GM12878 (cell line): ENCODE measurements around the gene MUC20. TPM values are rescaled to one million over a fixed set of nuclear protein-coding genes. Genes with fewer than 3 reads are reported as not detected.

ENCODE experiments used
- ATAC-seq: fragments of 200-7000 bp; cut with Tn5 transposase; 3 replicates; pipeline ENCODE4 v1.9.1; 2020; ENCODE audit warnings: mild to moderate bottlenecking, moderate library complexity
- BruUV-seq: library from RNA; stranded (reverse); fragments of 400-500 nt; replicated peaks from 2 replicates; lab custom pipeline; 2021; lab: Mats Ljungman, UMichigan
- CTCF ChIA-PET: fragments of 300-600 bp; sonication (Branson Sonifier 250); formaldehyde crosslinking; extraction: SDS; loops from one replicate; lab custom pipeline; 2021; ENCODE audit warnings: inconsistent platforms; lab: Yijun Ruan, JAX
- POLR2A ChIA-PET: fragments of 350-600 bp; formaldehyde crosslinking; extraction: SDS; loops from one replicate; lab custom pipeline; 2021; ENCODE audit warnings: inconsistent platforms; lab: Charles Lee
- RAD21 ChIA-PET: fragments of 300-600 bp; sonication (Branson Sonifier 250); formaldehyde crosslinking; loops from one replicate; lab custom pipeline; 2023; ENCODE audit warnings: antibody characterized with exemption; ENCODE audit not compliant: unreplicated experiment; lab: Charles Lee
- SMC1A ChIA-PET: fragments of 300-600 bp; sonication (Branson Sonifier 250); formaldehyde crosslinking; loops from one replicate; lab custom pipeline; 2023; ENCODE audit not compliant: unreplicated experiment, uncharacterized antibody; lab: Charles Lee
- DNase-seq: peaks from one replicate; pipeline ENCODE4 v3.0.0-alpha.2; 2011; ENCODE audit warnings: low read depth, low spot score
- FAIRE-seq: peaks from 3 replicates; lab custom pipeline; 2011; peaks lifted over from hg19 to GRCh38; lab: Jason Lieb, UNC
- H2AFZ ChIP-seq: 2 replicates; pipeline ENCODE4 v1.6.0; 2011; ENCODE audit warnings: low read depth, low read length, control low read depth; ENCODE audit not compliant: control insufficient read depth
- H3K27ac ChIP-seq: 2 replicates; pipeline ENCODE4 v1.5.1; 2011; ENCODE audit warnings: control low read depth; ENCODE audit not compliant: control insufficient read depth, insufficient read depth
- H3K27me3 ChIP-seq, 2 experiments: replicated peaks in 1 of 2; 2 replicates each; pipeline versions ENCODE4 v1.6.0 to v1.6.1; 2011; ENCODE audit warnings: low read length in 1 of 2; ENCODE audit not compliant: control insufficient read depth in 2 of 2, insufficient read depth in 2 of 2
- H3K36me3 ChIP-seq, 2 experiments: 2 replicates each; pipeline ENCODE4 v1.5.1; 2011; ENCODE audit warnings: low read length in 1 of 2; ENCODE audit not compliant: control insufficient read depth in 2 of 2, insufficient read depth in 2 of 2
- H3K4me1 ChIP-seq: 2 replicates; pipeline ENCODE4 v1.6.1; 2011; ENCODE audit warnings: mild to moderate bottlenecking, low read length, moderate library complexity, mixed read lengths; ENCODE audit not compliant: control insufficient read depth, insufficient read depth
- H3K4me2 ChIP-seq: 2 replicates; pipeline ENCODE4 v1.6.0; 2011; ENCODE audit warnings: control low read depth; ENCODE audit not compliant: control insufficient read depth, insufficient read depth
- H3K4me3 ChIP-seq: fragments of 200-600 bp; sonication (generic); 2 replicates; pipeline ENCODE4 v1.5.1; 2016
- H3K79me2 ChIP-seq: 2 replicates; pipeline ENCODE4 v1.6.0; 2011; ENCODE audit warnings: low read length; ENCODE audit not compliant: control insufficient read depth, insufficient read depth
- H3K9ac ChIP-seq: 2 replicates; pipeline ENCODE4 v1.8.0; 2011; ENCODE audit warnings: low read length, control low read depth, mixed read lengths; ENCODE audit not compliant: control insufficient read depth, insufficient read depth
- H3K9me3 ChIP-seq: replicated peaks from 3 replicates; pipeline ENCODE4 v1.5.1; 2011; ENCODE audit warnings: mild to moderate bottlenecking, low read length; ENCODE audit not compliant: control insufficient read depth, insufficient read depth
- H4K20me1 ChIP-seq: 2 replicates; pipeline ENCODE4 v1.6.0; 2011; ENCODE audit not compliant: control insufficient read depth, insufficient read depth
- CREB1 ChIP-seq: IDR thresholded peaks from 2 replicates; pipeline ENCODE4 v1.6.1; 2012; ENCODE audit warnings: low read depth, mild to moderate bottlenecking, inconsistent platforms
- CREM ChIP-seq: IDR thresholded peaks from 2 replicates; pipeline ENCODE4 v1.6.1; 2014; ENCODE audit warnings: antibody characterized with exemption, low read depth
- CUX1 ChIP-seq: IDR thresholded peaks from 2 replicates; pipeline ENCODE4 v1.6.1; 2012; ENCODE audit warnings: improper control_type of control experiment, low read depth, low read length; ENCODE audit not compliant: insufficient replicate concordance
- E4F1 ChIP-seq: fragments of 450-650 bp; IDR thresholded peaks from 2 replicates; pipeline ENCODE4 v1.6.1; 2018; ENCODE audit warnings: borderline replicate concordance, mild to moderate bottlenecking; ENCODE audit not compliant: partially characterized antibody
- GABPA ChIP-seq: IDR thresholded peaks from 2 replicates; pipeline ENCODE4 v1.6.1; 2014; ENCODE audit warnings: antibody characterized with exemption, low read depth, mild to moderate bottlenecking, inconsistent platforms
- JUNB ChIP-seq: IDR thresholded peaks from 2 replicates; pipeline ENCODE4 v1.6.1; 2016; ENCODE audit warnings: antibody characterized with exemption, mild to moderate bottlenecking
- KDM1A ChIP-seq: fragments of 200-600 bp; sonication (generic); IDR thresholded peaks from 2 replicates; pipeline ENCODE4 v1.6.1; 2016; ENCODE audit warnings: borderline replicate concordance
- WGBS: methylation state at CpG from one replicate; pipeline ENCODE4 v1.1.6; 2016; ENCODE audit warnings: low lambda C conversion rate; ENCODE audit not compliant: insufficient replicate concordance, insufficient coverage; ENCODE audit errors: missing lambda C conversion rate; 5-methylcytosine and 5-hydroxymethylcytosine counted together
- in situ Hi-C: fragments of 300-500 bp; cut with MboI; formaldehyde crosslinking; loops from 9 replicates; pipeline ENCODE4 v1.14.3; 2018; ENCODE audit warnings: mixed read lengths
- intact Hi-C: fragments of 100-400 bp; cut with micrococcal nuclease; formaldehyde crosslinking; loops from one replicate; pipeline ENCODE4 v1.14.2; 2022; ENCODE audit not compliant: unreplicated experiment
- polyA plus RNA-seq, 11 experiments: library from polyadenylated mRNA; depleted of rRNA in 4 of 11; unstranded in 6 of 11; stranded (reverse) in 5 of 11; fragments of >200 nt; fragmentation: Nextera tagmentation in 4 of 11; fragmentation: Illumina TruSeq in 1 of 11; extraction: Ambion mirVana in 4 of 11; extraction: Trizol in 1 of 11; gene quantifications; 1 replicate in 1 of 11; 2 replicates in 10 of 11; pipeline versions ENCODE4 v1.2.1 to v1.2.3, GENCODE V29; 2011 to 2016; ENCODE audit warnings: inconsistent platforms in 2 of 11, missing spikeins in 2 of 11, low read depth in 1 of 11
- total RNA-seq, 4 experiments: library from RNA; depleted of rRNA in 3 of 4; stranded (reverse); fragments of >200 nt in 3 of 4; fragmentation: Illumina TruSeq in 1 of 4; extraction: Trizol in 1 of 4; gene quantifications; 2 replicates each; pipeline versions ENCODE4 v1.2.1 to v1.2.3, GENCODE V29; 2013 to 2021
- TF ChIP-seq, protein P1 (sequence below): IDR thresholded peaks from 2 replicates; pipeline ENCODE4 v1.6.1; 2011; ENCODE audit warnings: borderline replicate concordance, low read depth, mild to moderate bottlenecking, moderate library complexity, low read length; ENCODE audit not compliant: insufficient read depth, poor library complexity, severe bottlenecking
- TF ChIP-seq, protein P2 (sequence below): IDR thresholded peaks from 2 replicates; pipeline ENCODE4 v1.6.1; 2012; ENCODE audit warnings: mild to moderate bottlenecking, low read depth, low read length

MUC20 gene
- total and polyA plus RNA-seq, 10 of the 15 experiments (the other 5 are each of a cell fraction or from before 2014, with no cell fraction given), result 0.04 to 0.46 (median 0.17) TPM; not detected in 3

DNA sequence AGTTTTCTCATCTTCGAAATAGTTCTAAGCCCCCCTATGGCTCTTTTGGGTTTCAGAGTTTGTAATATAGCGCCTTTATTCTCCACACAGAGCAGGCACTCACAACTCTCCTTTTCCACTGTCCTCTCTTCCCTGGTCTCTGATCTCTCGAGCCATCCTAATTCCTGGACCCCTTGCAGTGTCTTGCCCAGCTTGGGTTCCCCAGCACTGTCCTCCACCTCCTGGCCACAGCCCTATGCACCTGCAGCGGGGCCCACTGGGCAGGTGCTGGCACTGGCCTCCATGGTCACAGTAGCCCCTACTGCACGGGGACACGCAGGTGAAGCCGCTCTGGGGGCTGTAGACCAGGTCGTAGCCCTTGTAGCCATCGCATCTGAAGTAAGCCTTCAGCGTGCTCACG, 27.9 kb downstream of the MUC20 start:
- ATAC-seq (no peak), FAIRE-seq (no peak), DNase-seq (no peak)
- Histone ChIP-seq H3K4me1 (no peaks in the 10 kb centered on the region), H3K27ac (no peak overlapping the region), H3K36me3 (no peaks in the 10 kb centered on the region), H3K4me3 (no peak overlapping the region), H3K4me2 (no peak overlapping the region), H4K20me1 (no peaks in the 10 kb centered on the region), H3K27me3 (no peaks in the 10 kb centered on the region; a peak in 2 of 4 replicates), H3K79me2 (no peaks in the 10 kb centered on the region), H3K9ac (no peak overlapping the region), H3K9me3 (no peaks in the 10 kb centered on the region), H2AFZ (no peak overlapping the region)
- WGBS, result 69% methylated on average over 11 of the region's 11 CpGs
- intact Hi-C loops (no loop called here), in situ Hi-C loops (no loop called here)
- RAD21 ChIA-PET, result no interaction called here
- POLR2A ChIA-PET, result no interaction called here
- SMC1A ChIA-PET, result no interaction called here
- no TSS peak for BruUV-seq
- CTCF ChIA-PET, result no interaction called here
- TF ChIP-seq, protein P1, sequence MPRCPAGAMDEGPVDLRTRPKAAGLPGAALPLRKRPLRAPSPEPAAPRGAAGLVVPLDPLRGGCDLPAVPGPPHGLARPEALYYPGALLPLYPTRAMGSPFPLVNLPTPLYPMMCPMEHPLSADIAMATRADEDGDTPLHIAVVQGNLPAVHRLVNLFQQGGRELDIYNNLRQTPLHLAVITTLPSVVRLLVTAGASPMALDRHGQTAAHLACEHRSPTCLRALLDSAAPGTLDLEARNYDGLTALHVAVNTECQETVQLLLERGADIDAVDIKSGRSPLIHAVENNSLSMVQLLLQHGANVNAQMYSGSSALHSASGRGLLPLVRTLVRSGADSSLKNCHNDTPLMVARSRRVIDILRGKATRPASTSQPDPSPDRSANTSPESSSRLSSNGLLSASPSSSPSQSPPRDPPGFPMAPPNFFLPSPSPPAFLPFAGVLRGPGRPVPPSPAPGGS, result no peak
- TF ChIP-seq GABPA, result no peak
- no peak for TF ChIP-seq JUNB
- TF ChIP-seq, protein P2, sequence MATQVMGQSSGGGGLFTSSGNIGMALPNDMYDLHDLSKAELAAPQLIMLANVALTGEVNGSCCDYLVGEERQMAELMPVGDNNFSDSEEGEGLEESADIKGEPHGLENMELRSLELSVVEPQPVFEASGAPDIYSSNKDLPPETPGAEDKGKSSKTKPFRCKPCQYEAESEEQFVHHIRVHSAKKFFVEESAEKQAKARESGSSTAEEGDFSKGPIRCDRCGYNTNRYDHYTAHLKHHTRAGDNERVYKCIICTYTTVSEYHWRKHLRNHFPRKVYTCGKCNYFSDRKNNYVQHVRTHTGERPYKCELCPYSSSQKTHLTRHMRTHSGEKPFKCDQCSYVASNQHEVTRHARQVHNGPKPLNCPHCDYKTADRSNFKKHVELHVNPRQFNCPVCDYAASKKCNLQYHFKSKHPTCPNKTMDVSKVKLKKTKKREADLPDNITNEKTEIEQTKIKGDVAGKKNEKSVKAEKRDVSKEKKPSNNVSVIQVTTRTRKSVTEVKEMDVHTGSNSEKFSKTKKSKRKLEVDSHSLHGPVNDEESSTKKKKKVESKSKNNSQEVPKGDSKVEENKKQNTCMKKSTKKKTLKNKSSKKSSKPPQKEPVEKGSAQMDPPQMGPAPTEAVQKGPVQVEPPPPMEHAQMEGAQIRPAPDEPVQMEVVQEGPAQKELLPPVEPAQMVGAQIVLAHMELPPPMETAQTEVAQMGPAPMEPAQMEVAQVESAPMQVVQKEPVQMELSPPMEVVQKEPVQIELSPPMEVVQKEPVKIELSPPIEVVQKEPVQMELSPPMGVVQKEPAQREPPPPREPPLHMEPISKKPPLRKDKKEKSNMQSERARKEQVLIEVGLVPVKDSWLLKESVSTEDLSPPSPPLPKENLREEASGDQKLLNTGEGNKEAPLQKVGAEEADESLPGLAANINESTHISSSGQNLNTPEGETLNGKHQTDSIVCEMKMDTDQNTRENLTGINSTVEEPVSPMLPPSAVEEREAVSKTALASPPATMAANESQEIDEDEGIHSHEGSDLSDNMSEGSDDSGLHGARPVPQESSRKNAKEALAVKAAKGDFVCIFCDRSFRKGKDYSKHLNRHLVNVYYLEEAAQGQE, result no peak
- TF ChIP-seq CUX1, result no peak
- no peak for TF ChIP-seq KDM1A
- TF ChIP-seq E4F1, result no peak
- TF ChIP-seq CREB1, result no peak
- no peak for TF ChIP-seq CREM
